Fibroblast of pulmonary artery (primary cell): Measurements from ENCODE around the gene PRR4.

Experiments
- DNase-seq: peaks from one replicate; pipeline ENCODE4 v3.0.0-alpha.2; 2010; ENCODE audit warnings: low read depth
- H3K4me3 ChIP-seq: replicated peaks from 2 replicates; pipeline ENCODE4 v1.5.1; 2011; ENCODE audit warnings: low read depth, mild to moderate bottlenecking, control low read depth, low read length, moderate library complexity
- CTCF ChIP-seq: IDR thresholded peaks from 2 replicates; pipeline ENCODE4 v1.5.1; 2011; ENCODE audit warnings: mild to moderate bottlenecking, control low read depth, low read length, inconsistent platforms; ENCODE audit errors: missing control alignments

PRR4 gene

GRCh38 chr12:10867381-10867780 is 18.1 kb upstream of the PRR4 start:
- DNase-seq, result peak; percentile 7
- TF ChIP-seq CTCF, result no peak
- no peak overlapping the region for H3K4me3 ChIP-seq

- DNase-seq, result no peak
Measured at GRCh38 chr12:10863512-10864218, 14.4 kb upstream of the PRR4 start.

DNA sequence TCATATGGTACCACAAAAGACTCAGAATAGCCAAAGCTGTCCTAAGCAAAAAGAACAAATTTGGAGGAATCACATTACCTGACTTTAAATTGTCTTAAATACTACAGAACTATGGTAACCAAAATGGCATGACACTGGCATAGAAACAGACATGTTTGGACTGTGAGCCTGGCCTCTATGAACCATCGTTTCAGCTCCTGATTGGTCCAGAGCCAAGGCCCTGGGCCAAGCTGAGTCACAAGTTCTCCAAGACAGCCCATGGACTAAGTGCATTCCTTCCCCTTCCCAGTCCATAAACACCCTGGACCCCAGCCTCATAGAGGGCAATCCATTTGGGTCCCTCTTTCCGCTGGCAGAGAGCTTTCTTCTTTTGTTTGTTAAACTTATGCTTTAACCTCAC is 12.1 kb upstream of the PRR4 start:
- no peak overlapping the region for H3K4me3 ChIP-seq
- peak; percentile 6 for DNase-seq
- TF ChIP-seq CTCF, result no peak

More at GRCh38 chr12:10863512-10864218, 14.4 kb upstream of the PRR4 start:
- H3K4me3 ChIP-seq, result no peak overlapping the region
- TF ChIP-seq CTCF, result no peak

DNA sequence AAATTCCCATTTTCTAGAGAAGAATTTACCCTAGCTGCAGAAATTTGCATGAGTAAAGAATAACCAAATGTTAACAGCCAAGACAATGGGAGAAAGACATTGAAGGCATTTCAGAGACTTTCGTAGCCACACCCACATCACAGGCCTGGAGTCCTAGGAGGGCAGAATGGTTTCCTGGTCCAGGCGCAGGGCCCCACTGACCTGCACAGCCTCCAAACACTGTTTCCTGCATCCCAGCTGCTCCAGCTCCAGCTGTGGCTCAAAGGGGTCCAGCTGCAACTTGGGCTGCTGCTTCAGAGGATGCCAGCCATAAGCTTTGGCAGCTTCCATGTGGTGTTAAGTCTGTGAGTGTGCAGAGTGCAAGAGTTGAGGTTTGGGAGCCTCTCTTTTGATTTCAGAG is 6.5 kb upstream of the PRR4 start:
- no peak for TF ChIP-seq CTCF
- no peak overlapping the region for H3K4me3 ChIP-seq
- DNase-seq, result no peak

DNA sequence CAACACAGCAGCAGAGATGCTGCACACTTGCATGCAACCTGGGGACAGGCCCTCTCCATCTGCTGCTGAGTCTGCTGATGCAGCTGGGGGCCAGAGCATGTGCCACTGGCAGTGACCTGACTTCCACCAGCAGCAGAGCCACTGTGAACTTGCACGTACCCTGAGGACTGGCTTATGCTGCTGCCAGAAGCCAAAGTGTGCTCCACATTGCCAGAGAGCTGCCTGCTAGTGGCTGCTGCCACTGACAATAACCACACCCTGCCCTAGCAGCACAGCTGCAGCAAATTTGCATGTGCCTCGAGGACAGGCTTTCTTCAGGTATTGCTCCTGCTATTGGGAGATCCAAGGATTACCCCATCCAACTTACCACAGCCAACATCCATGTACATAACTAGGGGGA is 4.5 kb upstream of the PRR4 start:
- TF ChIP-seq CTCF, result no peak
- no peak overlapping the region for H3K4me3 ChIP-seq
- DNase-seq, result no peak

GRCh38 chr12:10851243-10851858 is 2.1 kb upstream of the PRR4 start:
- no peak for DNase-seq
- TF ChIP-seq CTCF, result no peak
- no peak overlapping the region for H3K4me3 ChIP-seq

DNA sequence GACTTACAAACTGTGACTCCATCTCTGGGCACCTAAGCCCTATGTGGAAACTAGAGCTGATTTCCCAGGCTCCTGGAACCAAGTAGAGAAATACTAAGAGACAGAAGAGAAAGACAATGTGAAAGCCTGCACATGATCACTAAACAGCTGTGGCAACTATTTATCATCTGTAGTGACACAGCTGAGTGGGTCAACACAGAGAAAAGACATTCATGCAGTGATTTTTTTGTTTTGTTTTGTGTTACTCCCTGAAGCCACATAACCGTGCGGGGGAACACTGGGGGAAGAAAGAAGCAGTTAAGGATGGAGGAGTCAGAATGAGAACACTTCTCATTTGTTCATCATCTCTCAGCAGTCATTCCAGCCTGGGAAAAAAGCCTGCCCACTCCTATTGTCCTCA is 1.5 kb downstream of the PRR4 start:
- no peak overlapping the region for H3K4me3 ChIP-seq
- no peak for DNase-seq
- no peak for TF ChIP-seq CTCF
